Tibial nerve (tissue), 4 donors: ENCODE data around the gene CMTM6. TPM values are rescaled to one million over a fixed set of nuclear protein-coding genes. Genes with fewer than 3 reads are reported as not detected.

Experiments used
- DNase-seq, 2 donors: peaks; one replicate each; pipeline ENCODE4 v3.0.0-alpha.2; 2019; ENCODE audit warnings: low spot score in 2 of 2
- H3K27ac ChIP-seq, 4 donors: fragments of 200-600 bp; sonication (generic) in 3 of 4; one replicate each; pipeline ENCODE4 v1.5.1; 2017 to 2019; ENCODE audit warnings: mild to moderate bottlenecking in 1 of 4
- H3K27me3 ChIP-seq, 2 donors: fragments of 200-600 bp; sonication (generic) in 1 of 2; one replicate each; pipeline versions ENCODE4 v1.5.1 to v1.6.0; 2017 to 2019
- H3K36me3 ChIP-seq, 3 donors: fragments of 200-600 bp; sonication (generic); one replicate each; pipeline ENCODE4 v1.5.1; 2018 to 2019
- H3K4me1 ChIP-seq, 4 donors: fragments of 200-600 bp; sonication (generic) in 3 of 4; one replicate each; pipeline ENCODE4 v1.5.1; 2017 to 2019
- H3K4me3 ChIP-seq, 4 donors: fragments of 200-600 bp; sonication (generic) in 3 of 4; one replicate each; pipeline ENCODE4 v1.5.1; 2017 to 2019; ENCODE audit warnings: mild to moderate bottlenecking in 1 of 4, moderate library complexity in 1 of 4
- H3K9me3 ChIP-seq, 4 donors: fragments of 200-600 bp; sonication (generic) in 3 of 4; one replicate each; pipeline ENCODE4 v1.5.1; 2017 to 2019
- CTCF ChIP-seq, 5 experiments: fragments of 200-600 bp in 3 of 5; fragments of 450-650 bp in 2 of 5; sonication (generic) in 3 of 5; IDR thresholded peaks; one replicate each; pipeline ENCODE4 v1.5.1; 2016 to 2019; ENCODE audit warnings: antibody characterized with exemption in 5 of 5, mild to moderate bottlenecking in 3 of 5, moderate library complexity in 2 of 5
- EP300 ChIP-seq, 2 donors: sonication (generic); formaldehyde crosslinking; IDR thresholded peaks; one replicate each; pipeline ENCODE4 v1.6.1; 2017; ENCODE audit warnings: antibody characterized with exemption in 2 of 2, mild to moderate bottlenecking in 1 of 2
- POLR2A ChIP-seq, 2 donors: fragments of 450-650 bp; IDR thresholded peaks; one replicate each; pipeline ENCODE4 v1.6.1; 2017; ENCODE audit warnings: antibody characterized with exemption in 2 of 2, mild to moderate bottlenecking in 2 of 2, moderate library complexity in 2 of 2
- WGBS, 2 donors: methylation state at CpG; one replicate each; pipeline ENCODE4 v1.1.5; 2018; 5-methylcytosine and 5-hydroxymethylcytosine counted together
- total RNA-seq, 4 donors: library from RNA; depleted of rRNA; stranded (reverse); fragments of >200 nt; gene quantifications; one replicate each; pipeline ENCODE4 v1.1.0, GENCODE V29; 2016

Gene CMTM6
- total RNA-seq, 4 donors from 2014 or later = 67.8 to 73.3 (median 70.6) TPM

GRCh38 chr3:32510075-32510724, 7.5 kb upstream of the CMTM6 start:
- no peaks in the 10 kb centered on the region for H3K4me1 ChIP-seq
- no peaks in the 10 kb centered on the region for H3K27me3 ChIP-seq
- 29 to 31% methylated on average over 3 of the region's 3 CpGs for WGBS, 2 donors
- no peaks in the 10 kb centered on the region for H3K9me3 ChIP-seq
- no peak overlapping the region for H3K4me3 ChIP-seq
- TF ChIP-seq EP300 (IDR thresholded peaks at IDR 0.05) = no peak
- TF ChIP-seq CTCF (IDR thresholded peaks at IDR 0.05) = peak; percentile 53 to 82 (median 64)
- no peak for TF ChIP-seq POLR2A (IDR thresholded peaks at IDR 0.05)
- DNase-seq = peak; percentile 30 to 84
- H3K27ac ChIP-seq = no peak overlapping the region
- H3K36me3 ChIP-seq = no peaks in the 10 kb centered on the region

GRCh38 chr3:32508711-32509110, 6.1 kb upstream of the CMTM6 start:
- H3K36me3 ChIP-seq = no peaks in the 10 kb centered on the region
- DNase-seq = no peak
- TF ChIP-seq POLR2A (IDR thresholded peaks at IDR 0.05) (no peak), EP300 (IDR thresholded peaks at IDR 0.05) (no peak), CTCF (IDR thresholded peaks at IDR 0.05) (no peak)
- no peaks in the 10 kb centered on the region for H3K9me3 ChIP-seq
- H3K4me3 ChIP-seq = no peak overlapping the region
- H3K27ac ChIP-seq = no peak overlapping the region
- no peaks in the 10 kb centered on the region for H3K27me3 ChIP-seq
- peaks cover 0 to 3% (median 0%) of the 10 kb centered on the region in 4 donors for H3K4me1 ChIP-seq
- WGBS, 2 donors = 67 to 70% methylated on average over 7 of the region's 7 CpGs

- Histone ChIP-seq H3K9me3 (no peaks in the 10 kb centered on the region), H3K36me3 (no peaks in the 10 kb centered on the region), H3K4me3 (no peak overlapping the region), H3K27ac (no peak overlapping the region), H3K4me1 (peaks cover 0 to 17% (median 5%) of the 10 kb centered on the region in 4 donors), H3K27me3 (no peaks in the 10 kb centered on the region)
- no peak for TF ChIP-seq CTCF (IDR thresholded peaks at IDR 0.05)
- TF ChIP-seq POLR2A (IDR thresholded peaks at IDR 0.05) = no peak
- TF ChIP-seq EP300 (IDR thresholded peaks at IDR 0.05) = no peak
- 82 to 88% methylated on average over 4 of the region's 4 CpGs for WGBS, 2 donors
- DNase-seq = no peak
Observed at GRCh38 chr3:32506466-32506865, 3.8 kb upstream of the CMTM6 start.

- no peak for DNase-seq
- TF ChIP-seq CTCF (IDR thresholded peaks at IDR 0.05) (no peak), POLR2A (IDR thresholded peaks at IDR 0.05) (no peak), EP300 (IDR thresholded peaks at IDR 0.05) (no peak)
- 1 to 2% methylated on average over 6 of the region's 6 CpGs for WGBS, 2 donors
- H3K27ac ChIP-seq = peak overlapping the region; percentile 32 to 98 (median 94)
- peak overlapping the region; percentile 46 to 96 (median 80) for H3K4me3 ChIP-seq
- H3K9me3 ChIP-seq = no peaks in the 10 kb centered on the region
- H3K36me3 ChIP-seq = no peaks in the 10 kb centered on the region
- H3K4me1 ChIP-seq = peaks cover 0 to 51% (median 18%) of the 10 kb centered on the region in 4 donors
- H3K27me3 ChIP-seq = no peaks in the 10 kb centered on the region
Observed at GRCh38 chr3:32502946-32503286, 264 bp upstream of the CMTM6 start.

- TF ChIP-seq CTCF (IDR thresholded peaks at IDR 0.05) (no peak), POLR2A (IDR thresholded peaks at IDR 0.05) (no peak), EP300 (IDR thresholded peaks at IDR 0.05) (no peak)
- DNase-seq = no peak
- H3K9me3 ChIP-seq = no peaks in the 10 kb centered on the region
- 3 to 5% methylated on average over 4 of the region's 4 CpGs for WGBS, 2 donors
- no peaks in the 10 kb centered on the region for H3K36me3 ChIP-seq
- H3K27me3 ChIP-seq = no peaks in the 10 kb centered on the region
- peak overlapping the region; percentile 46 to 96 (median 80) for H3K4me3 ChIP-seq
- H3K4me1 ChIP-seq = peaks cover 0 to 54% (median 21%) of the 10 kb centered on the region in 4 donors
- peak overlapping the region; percentile 32 to 98 (median 94) for H3K27ac ChIP-seq
Observed at GRCh38 chr3:32501783-32502117, 902 bp downstream of the CMTM6 start.
